ENCODE results near the gene HBG1.

Gene HBG1

GRCh38 chr11:5204787-5205186 lies 44.9 kb downstream of the HBG1 start:
- peak; percentile 65 for TF ChIP-seq CTCF (IDR thresholded peaks at IDR 0.05)

GRCh38 chr11:5203366-5203765 lies 46.3 kb downstream of the HBG1 start:
- TF ChIP-seq CTCF (IDR thresholded peaks at IDR 0.05), result no peak

GRCh38 chr11:5200582-5200981 lies 49.1 kb downstream of the HBG1 start, which contains the start of gene OR51V1:
Gene OR51V1 (minus strand): TSS chr11:5200682. CDS start chr11:5200682, 0 bp downstream.
- no peak for TF ChIP-seq CTCF (IDR thresholded peaks at IDR 0.05)

GRCh38 chr11:5198285-5198684 lies 51.4 kb downstream of the HBG1 start:
- TF ChIP-seq CTCF (IDR thresholded peaks at IDR 0.05), result no peak
